Uterus (tissue), 2 donors: Measurements from ENCODE around the gene CEACAM6.

Experiments used
- POLR2A ChIP-seq, 2 donors: fragments of 450-650 bp; IDR thresholded peaks; one replicate each; pipeline ENCODE4 v1.6.1; 2016; ENCODE audit warnings: antibody characterized with exemption in 2 of 2, mild to moderate bottlenecking in 1 of 2, moderate library complexity in 1 of 2
- TF ChIP-seq, protein P1 (sequence below), 4 experiments: fragments of 200-600 bp in 2 of 4; fragments of 450-650 bp in 2 of 4; sonication (generic) in 2 of 4; IDR thresholded peaks; one replicate each; pipeline ENCODE4 v1.5.1; 2016 to 2019; ENCODE audit warnings: antibody characterized with exemption in 4 of 4, mild to moderate bottlenecking in 2 of 4, moderate library complexity in 1 of 4

DNA sequence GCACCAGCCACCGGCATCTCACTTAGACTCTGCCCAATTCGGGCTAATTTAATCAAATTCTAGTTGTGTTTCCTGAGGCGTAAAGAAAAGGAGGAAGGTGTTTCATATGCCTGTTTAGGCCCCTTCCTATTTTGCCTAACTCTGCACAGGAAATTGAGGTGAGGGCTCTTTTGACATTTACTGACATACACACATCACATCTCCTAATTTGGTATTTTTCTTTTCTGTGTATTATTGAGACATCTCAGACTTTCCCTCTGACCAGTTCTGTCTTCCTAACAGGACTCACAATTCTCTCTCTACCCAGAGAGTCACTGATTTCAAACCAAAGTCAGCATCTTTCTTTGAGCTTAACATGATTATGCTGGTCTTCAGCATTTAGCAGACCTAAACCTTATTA lies 49.0 kb downstream of the CEACAM6 start:
- TF ChIP-seq, protein P1, sequence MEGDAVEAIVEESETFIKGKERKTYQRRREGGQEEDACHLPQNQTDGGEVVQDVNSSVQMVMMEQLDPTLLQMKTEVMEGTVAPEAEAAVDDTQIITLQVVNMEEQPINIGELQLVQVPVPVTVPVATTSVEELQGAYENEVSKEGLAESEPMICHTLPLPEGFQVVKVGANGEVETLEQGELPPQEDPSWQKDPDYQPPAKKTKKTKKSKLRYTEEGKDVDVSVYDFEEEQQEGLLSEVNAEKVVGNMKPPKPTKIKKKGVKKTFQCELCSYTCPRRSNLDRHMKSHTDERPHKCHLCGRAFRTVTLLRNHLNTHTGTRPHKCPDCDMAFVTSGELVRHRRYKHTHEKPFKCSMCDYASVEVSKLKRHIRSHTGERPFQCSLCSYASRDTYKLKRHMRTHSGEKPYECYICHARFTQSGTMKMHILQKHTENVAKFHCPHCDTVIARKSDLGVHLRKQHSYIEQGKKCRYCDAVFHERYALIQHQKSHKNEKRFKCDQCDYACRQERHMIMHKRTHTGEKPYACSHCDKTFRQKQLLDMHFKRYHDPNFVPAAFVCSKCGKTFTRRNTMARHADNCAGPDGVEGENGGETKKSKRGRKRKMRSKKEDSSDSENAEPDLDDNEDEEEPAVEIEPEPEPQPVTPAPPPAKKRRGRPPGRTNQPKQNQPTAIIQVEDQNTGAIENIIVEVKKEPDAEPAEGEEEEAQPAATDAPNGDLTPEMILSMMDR (IDR thresholded peaks at IDR 0.05): no peak
- TF ChIP-seq POLR2A (IDR thresholded peaks at IDR 0.05): no peak
